NCI-H510A (cell line): ENCODE measurements around the gene FXR2.
"Not testable (repeated sequence)": the region's sequence is repeated elsewhere in the genome, so short reads cannot be mapped to it uniquely, and the experiment has no call there.

ENCODE experiments used
- DNase-seq: peaks from one replicate; lab custom pipeline; 2025; lab: John Stamatoyannopoulos, UW

The FXR2 gene

DNA sequence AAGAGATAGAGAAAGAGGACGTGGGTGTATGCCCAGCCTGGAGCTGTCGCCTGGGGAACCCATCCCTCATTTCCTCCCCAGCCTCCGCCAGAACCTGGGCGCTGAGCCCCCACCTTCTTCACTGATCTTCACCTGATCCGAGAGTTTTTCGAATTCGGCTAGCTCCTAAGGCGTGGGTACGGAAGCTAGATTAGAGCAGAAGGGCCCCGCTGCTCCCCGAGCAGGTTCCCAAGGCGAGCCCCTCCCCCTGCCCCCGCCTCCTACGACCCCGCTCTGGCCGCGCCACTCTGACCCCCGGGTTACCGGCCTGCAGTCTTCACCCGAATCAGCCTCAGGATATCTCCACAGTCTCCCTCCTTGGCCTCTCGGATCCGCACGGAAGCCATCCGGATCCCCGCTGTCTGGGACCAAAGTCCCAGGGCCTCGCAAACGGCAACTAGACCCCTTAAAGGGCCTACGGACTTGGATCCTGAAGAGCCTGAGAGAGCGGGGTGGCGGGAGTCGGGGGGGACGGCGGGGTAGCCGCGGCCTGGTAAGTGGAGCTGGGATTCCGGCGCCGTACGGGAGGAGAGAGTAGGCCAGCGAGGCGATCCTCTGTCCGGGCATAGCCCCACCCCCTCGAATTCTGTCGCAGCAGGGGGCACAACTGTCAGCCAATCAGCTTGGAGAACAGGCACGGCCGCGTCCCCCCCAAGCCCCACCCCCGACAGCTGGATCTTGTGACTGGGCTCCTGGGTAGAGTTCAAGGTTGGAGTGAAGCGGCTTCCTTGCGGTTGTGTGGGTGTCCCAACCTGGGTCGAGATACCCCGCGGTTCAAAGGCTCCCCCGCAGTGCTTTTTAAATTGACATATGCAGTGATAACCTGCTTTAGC lies 12.8 kb upstream of the FXR2 start, which contains the start of gene SAT2:
SAT2 (minus strand) TSS at position 572 of the 872 bp plus-strand sequence; CDS start at position 386, 186 bp downstream.
- DNase-seq, result peak; percentile 79

- no peak for DNase-seq
These were observed 12.2 kb upstream of the FXR2 start for GRCh38 chr17:7626956-7627249.

GRCh38 chr17:7626307-7626706 lies 11.6 kb upstream of the FXR2 start:
- DNase-seq, result no peak

DNA sequence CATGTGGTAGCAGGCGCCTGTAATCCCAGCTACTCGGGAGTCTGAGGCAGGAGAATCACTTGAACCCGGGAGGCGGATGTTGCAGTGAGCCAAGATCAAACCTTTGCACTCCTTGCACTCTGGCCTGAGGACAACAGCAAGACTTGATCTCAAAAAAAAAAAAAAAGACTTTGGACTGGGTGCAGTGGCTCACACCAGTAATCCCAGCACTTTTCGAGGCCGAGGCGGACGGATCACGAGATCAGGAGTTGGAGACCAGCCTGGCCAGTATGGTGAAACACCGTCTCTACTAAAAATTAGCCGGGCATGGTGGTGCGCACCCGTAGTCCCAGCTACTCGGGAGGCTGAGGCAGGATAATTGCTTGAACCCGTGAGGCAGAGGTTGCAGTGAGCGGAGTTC lies 11.1 kb upstream of the FXR2 start:
- not testable (repeated sequence) for DNase-seq

- no peak for DNase-seq
These were observed 9.0 kb upstream of the FXR2 start for GRCh38 chr17:7623661-7624060.

GRCh38 chr17:7620835-7621234 lies 6.1 kb upstream of the FXR2 start:
- DNase-seq, result no peak

DNA sequence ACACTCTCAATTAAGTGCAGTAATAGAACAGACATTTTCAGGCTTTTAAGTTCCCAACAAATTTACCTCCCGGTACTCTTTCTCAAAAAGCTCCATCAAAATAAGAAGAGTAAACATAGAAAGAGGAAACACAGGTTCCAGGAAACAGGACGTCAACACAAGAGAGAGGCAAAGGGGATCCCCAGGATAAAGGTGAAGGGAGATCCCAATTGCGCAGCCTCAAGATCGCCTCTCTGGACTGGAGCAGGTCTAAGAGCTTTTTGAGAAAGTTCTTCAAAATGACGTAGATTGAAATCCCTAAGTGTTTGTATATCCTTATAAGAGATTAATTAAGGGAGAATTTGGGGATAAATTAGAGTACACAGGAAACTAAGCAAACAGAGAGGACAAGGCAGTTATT lies 3.9 kb upstream of the FXR2 start:
- DNase-seq, result no peak

DNA sequence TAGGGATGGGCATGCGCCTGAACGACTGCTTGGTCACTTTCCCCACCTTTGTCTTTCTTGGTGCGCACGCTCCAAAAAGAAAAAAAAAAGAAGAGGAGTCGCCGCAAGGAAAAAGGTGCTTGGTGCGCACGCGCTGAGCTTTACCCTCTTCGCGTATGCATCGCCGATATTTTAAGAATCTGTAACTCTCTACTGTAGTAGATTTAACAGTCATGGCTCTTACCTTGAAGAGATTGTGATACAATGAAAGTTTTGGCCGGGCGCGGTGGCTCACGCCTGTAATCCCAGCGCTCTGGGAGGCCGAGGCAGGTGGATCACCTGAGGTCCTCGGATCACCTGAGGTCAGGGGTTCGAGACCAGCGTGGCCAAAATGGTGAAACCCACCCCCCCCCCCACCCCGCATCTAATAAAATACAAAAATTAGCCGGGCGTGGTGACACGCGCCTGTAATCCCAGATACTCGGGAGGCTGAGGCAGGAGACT lies 609 bp upstream of the FXR2 start:
- DNase-seq, result no peak

DNA sequence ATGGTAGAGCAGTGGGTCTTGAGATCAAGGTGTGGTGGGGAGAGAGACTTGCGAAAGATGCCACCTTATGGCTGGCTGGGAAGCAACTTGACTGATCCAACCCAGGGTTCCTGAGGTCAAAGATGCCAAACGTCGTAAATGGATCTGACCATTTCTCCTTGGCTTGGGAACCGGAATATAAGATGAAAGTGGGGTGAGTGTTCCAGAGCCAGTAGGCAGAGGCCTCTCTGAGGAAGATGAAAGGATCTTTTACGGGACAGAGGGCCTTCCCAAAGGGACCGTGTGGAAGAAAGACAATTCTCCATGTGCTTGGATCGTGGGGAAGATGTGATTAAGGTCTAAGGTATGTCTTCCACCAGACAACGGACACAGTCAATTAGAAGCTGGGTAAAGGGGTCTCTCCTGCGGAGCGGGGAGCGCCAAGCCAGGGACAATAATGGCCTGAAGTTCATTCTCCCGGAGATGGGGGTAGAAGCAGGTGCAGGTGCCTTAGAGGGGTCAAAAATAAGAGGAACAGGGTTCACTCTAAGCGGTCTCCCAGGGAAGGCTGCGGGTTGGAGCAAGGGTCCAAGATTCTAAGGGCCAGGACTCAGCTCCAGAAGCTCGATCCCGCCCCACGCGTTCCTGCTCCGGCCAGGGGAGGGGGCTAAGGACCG lies 800 bp downstream of the FXR2 start:
- no peak for DNase-seq

GRCh38 chr17:7612294-7612640 lies 2.4 kb downstream of the FXR2 start:
- no peak for DNase-seq

DNA sequence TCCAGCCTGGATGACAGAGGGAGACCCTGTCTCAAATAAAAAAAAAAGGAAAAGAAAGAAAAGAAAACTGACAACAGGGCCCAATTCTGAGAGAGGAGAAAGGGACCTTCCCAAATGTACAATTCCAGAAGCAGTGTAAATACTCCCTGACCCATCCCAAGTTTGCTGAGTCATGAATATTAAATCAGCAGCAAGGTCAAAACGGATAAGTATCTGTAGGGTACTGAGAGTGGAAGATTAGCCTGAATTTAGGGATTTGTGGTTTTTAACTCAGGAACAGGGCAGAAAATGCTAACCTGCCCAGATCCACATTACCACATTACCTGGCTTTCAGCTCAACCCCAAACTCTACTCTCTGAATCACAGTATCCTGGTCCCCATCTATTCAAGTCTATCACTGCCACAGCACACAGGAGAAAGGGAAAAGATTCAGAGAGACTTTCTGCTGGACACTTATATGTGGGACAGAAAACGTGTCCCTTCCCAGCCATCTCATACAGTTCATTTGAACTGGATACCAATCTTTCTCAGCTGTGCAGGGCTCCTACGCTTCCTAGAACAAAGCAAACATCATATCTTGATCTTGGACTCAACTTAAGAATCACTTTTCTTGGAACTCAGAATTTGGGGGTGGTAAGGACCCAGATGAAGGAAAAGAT lies 2.9 kb downstream of the FXR2 start:
- DNase-seq, result no peak

DNA sequence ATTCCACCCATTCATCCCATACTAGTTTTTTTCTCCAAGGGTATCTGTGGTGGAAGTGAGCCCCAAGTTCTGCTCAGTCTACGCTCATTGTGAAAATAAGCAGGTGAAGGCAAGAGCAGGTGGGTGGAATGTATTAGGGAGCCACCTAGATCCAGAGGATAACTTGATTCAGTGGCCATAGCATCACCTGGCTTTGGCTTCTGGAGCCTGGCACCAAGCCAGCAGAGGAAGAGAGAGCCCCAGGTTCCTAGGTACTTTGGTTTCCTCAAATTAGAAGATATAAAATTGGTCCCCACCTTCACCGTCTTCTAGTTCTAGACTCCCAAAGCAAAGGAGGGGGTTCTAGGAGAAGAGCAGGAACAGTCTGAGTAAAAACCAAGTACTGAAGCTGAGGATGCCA lies 4.1 kb downstream of the FXR2 start:
- no peak for DNase-seq

- DNase-seq, result no peak
These were observed 8.4 kb downstream of the FXR2 start for GRCh38 chr17:7606280-7606679.

GRCh38 chr17:7597561-7597960 lies 17.1 kb downstream of the FXR2 start:
- DNase-seq, result not testable (repeated sequence)

DNA sequence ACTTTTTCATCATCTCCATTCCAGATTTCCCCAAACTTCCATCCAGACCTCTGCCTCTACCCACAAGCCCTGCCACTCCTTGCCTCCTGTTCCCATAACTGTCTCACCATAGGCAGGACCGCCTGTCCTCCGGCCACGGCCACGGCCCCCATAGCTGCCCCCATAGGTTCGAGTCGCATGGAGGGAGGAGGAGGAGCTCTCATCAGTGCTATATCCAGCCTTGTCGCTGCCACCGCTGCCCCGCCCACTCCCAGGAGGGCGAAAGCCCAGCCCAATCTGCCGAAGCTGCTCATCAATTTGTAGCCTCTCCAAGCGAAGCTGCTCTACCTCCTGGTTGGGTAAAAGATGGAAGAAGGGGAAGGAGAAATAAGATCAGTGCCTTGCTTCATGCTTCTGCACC lies 21.4 kb downstream of the FXR2 start:
- DNase-seq, result no peak

GRCh38 chr17:7592422-7593021 lies 22.2 kb downstream of the FXR2 start:
- no peak for DNase-seq

- no peak for DNase-seq
These were observed 23.1 kb downstream of the FXR2 start for GRCh38 chr17:7591596-7591995.

DNA sequence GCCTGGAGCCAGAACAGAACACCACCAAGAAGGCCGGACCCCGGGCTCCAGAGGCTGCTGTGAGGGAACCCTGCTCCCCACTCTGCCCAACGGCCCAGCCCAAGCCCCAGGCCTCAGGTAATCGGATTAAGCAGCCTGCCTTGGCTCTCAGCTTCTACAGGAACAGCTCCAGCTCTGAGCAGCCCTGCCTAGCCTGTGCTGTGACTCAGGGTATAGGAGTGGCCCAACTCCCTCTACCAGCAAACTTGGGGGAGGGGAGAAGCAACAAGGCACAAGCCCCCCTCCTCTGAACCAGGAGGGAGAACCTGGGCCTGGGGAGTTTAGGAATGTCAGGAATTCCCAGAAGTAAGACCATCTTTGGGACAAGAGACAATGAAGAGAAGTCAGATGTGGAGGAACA lies 24.0 kb downstream of the FXR2 start:
- DNase-seq, result no peak

- no peak for DNase-seq
These were observed 24.6 kb downstream of the FXR2 start, which contains the start of gene SOX15 for GRCh38 chr17:7589891-7590691. TSS of gene SOX15 (minus strand) at chr17:7590094. CDS start at chr17:7589676, 418 bp downstream.

DNA sequence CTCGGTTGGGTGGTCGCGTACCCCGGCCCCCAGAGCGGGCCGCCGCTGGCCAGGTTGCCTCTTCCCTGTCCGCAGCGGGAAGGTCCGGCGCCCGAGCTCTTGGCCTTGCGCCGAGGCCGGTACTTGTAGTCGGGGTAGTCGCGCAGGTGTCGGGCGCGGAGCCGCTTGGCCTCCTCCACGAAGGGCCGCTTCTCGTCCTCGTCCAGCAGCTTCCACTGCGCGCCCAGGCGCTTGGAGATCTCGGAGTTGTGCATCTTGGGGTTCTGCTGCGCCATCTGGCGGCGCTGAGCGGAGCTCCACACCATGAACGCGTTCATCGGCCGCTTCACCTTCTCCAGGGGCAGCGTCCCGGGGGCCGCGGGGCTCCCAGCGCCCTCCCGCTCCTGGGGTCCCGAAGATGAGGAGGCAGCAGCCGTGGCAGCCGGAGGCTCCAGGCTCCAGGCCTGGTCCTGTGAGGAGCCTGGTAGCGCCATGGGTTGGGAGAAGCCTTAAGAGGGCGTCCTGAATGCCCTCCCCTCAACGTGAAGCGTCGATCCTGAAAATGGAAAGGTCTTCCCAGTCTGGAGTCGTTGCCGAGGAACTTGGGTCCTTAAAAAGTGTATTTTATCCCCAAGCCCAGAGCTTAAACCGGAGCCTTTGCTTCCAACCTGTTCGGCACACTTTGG lies 25.4 kb downstream of the FXR2 start:
- no peak for DNase-seq

- DNase-seq, result no peak
These were observed 26.0 kb downstream of the FXR2 start for GRCh38 chr17:7588553-7589203.
